Liver (tissue), 9 donors: ENCODE measurements around the gene PEX16. TPM values are rescaled to one million over a fixed set of nuclear protein-coding genes. Genes with fewer than 3 reads are reported as not detected.

Source experiments
- DNase-seq: peaks from one replicate; pipeline ENCODE4 v3.0.0-alpha.2; 2017; ENCODE audit warnings: low spot score
- H3K27ac ChIP-seq, 2 donors: one replicate each; pipeline ENCODE4 v1.7.0; 2013; ENCODE audit warnings: inconsistent platforms in 2 of 2, low read length in 2 of 2, control low read depth in 1 of 2, low read depth in 1 of 2, mild to moderate bottlenecking in 1 of 2
- H3K27me3 ChIP-seq, 4 donors: one replicate each; pipeline versions ENCODE4 v1.6.1 to v1.7.0; 2013; ENCODE audit warnings: low read length in 3 of 4, inconsistent platforms in 1 of 4, mild to moderate bottlenecking in 1 of 4, moderate library complexity in 1 of 4; ENCODE audit not compliant: control insufficient read depth in 4 of 4, insufficient read depth in 4 of 4
- H3K36me3 ChIP-seq, 4 donors: one replicate each; pipeline versions ENCODE4 v1.6.1 to v1.7.0; 2013; ENCODE audit warnings: low read length in 3 of 4, mild to moderate bottlenecking in 3 of 4, low read depth in 1 of 4, moderate library complexity in 1 of 4; ENCODE audit not compliant: control insufficient read depth in 4 of 4, insufficient read depth in 3 of 4
- H3K4me1 ChIP-seq, 4 donors: one replicate each; pipeline versions ENCODE4 v1.6.1 to v1.7.0; 2013; ENCODE audit warnings: low read length in 3 of 4, mild to moderate bottlenecking in 3 of 4, moderate library complexity in 1 of 4; ENCODE audit not compliant: control insufficient read depth in 4 of 4, insufficient read depth in 4 of 4
- H3K4me3 ChIP-seq, 3 donors: one replicate each; pipeline versions ENCODE4 v1.6.1 to v1.7.0; 2013; ENCODE audit warnings: low read length in 3 of 3, control low read depth in 1 of 3, low read depth in 1 of 3, mild to moderate bottlenecking in 1 of 3
- H3K9ac ChIP-seq, 2 donors: one replicate each; pipeline ENCODE4 v1.7.0; 2013; ENCODE audit warnings: low read length in 2 of 2, mild to moderate bottlenecking in 2 of 2, moderate library complexity in 2 of 2, control low read depth in 1 of 2, low read depth in 1 of 2
- H3K9me3 ChIP-seq, 4 donors: one replicate each; pipeline versions ENCODE4 v1.6.1 to v1.7.0; 2013; ENCODE audit warnings: low read length in 3 of 4; ENCODE audit not compliant: control insufficient read depth in 4 of 4
- EGR1 ChIP-seq, 2 donors: IDR thresholded peaks; 2 replicates each; pipeline ENCODE4 v1.6.1; 2016 to 2018; ENCODE audit warnings: antibody characterized with exemption in 2 of 2, low read depth in 2 of 2
- FOXA1 ChIP-seq: IDR thresholded peaks from 2 replicates; pipeline ENCODE4 v1.6.1; 2016; ENCODE audit warnings: antibody characterized with exemption
- FOXA2 ChIP-seq: IDR thresholded peaks from 2 replicates; pipeline ENCODE4 v1.6.1; 2016; ENCODE audit warnings: antibody characterized with exemption
- GABPA ChIP-seq, 2 donors: IDR thresholded peaks in 1 of 2; conservative IDR thresholded peaks in 1 of 2; 2 replicates each; pipeline ENCODE4 v1.6.1; 2016; ENCODE audit warnings: antibody characterized with exemption in 2 of 2, mild to moderate bottlenecking in 1 of 2, moderate library complexity in 1 of 2
- HNF4A ChIP-seq, 2 donors: conservative IDR thresholded peaks; 2 replicates each; pipeline ENCODE4 v1.6.1; 2016; ENCODE audit warnings: antibody characterized with exemption in 2 of 2, mild to moderate bottlenecking in 2 of 2
- HNF4G ChIP-seq: IDR thresholded peaks from 2 replicates; pipeline ENCODE4 v1.6.1; 2016; ENCODE audit warnings: antibody characterized with exemption
- JUND ChIP-seq, 2 donors: IDR thresholded peaks; 2 replicates each; pipeline ENCODE4 v1.6.1; 2016; ENCODE audit warnings: antibody characterized with exemption in 2 of 2
- NR2F2 ChIP-seq: IDR thresholded peaks from 2 replicates; pipeline ENCODE4 v1.6.1; 2016; ENCODE audit warnings: antibody characterized with exemption
- RAD21 ChIP-seq, 2 donors: IDR thresholded peaks; 2 replicates each; pipeline ENCODE4 v1.6.1; 2016; ENCODE audit warnings: antibody characterized with exemption in 2 of 2, mild to moderate bottlenecking in 2 of 2
- REST ChIP-seq: IDR thresholded peaks from 2 replicates; pipeline ENCODE4 v1.6.1; 2016; ENCODE audit warnings: antibody characterized with exemption, mild to moderate bottlenecking
- RXRA ChIP-seq, 2 donors: IDR thresholded peaks; 2 replicates each; pipeline ENCODE4 v1.6.1; 2017 to 2018; ENCODE audit warnings: antibody characterized with exemption in 2 of 2, mild to moderate bottlenecking in 1 of 2
- SP1 ChIP-seq: IDR thresholded peaks from 2 replicates; pipeline ENCODE4 v1.6.1; 2018; ENCODE audit warnings: antibody characterized with exemption, mild to moderate bottlenecking
- TAF1 ChIP-seq: conservative IDR thresholded peaks from 2 replicates; pipeline ENCODE4 v1.6.1; 2016; ENCODE audit warnings: antibody characterized with exemption, mild to moderate bottlenecking
- YY1 ChIP-seq: IDR thresholded peaks from 2 replicates; pipeline ENCODE4 v1.6.1; 2016; ENCODE audit warnings: antibody characterized with exemption, mild to moderate bottlenecking
- ZBTB33 ChIP-seq: IDR thresholded peaks from 2 replicates; pipeline ENCODE4 v1.6.1; 2016; ENCODE audit warnings: antibody characterized with exemption
- polyA plus RNA-seq, 2 donors: library from polyadenylated mRNA; stranded (reverse) in 1 of 2; unstranded in 1 of 2; fragments of 200-250 nt in 1 of 2; fragments of >200 nt in 1 of 2; fragmentation: Nextera tagmentation in 1 of 2; extraction: Ambion mirVana in 1 of 2; gene quantifications; one replicate each; pipeline versions ENCODE4 v1.2.1 to v1.2.3, GENCODE V29; 2013 to 2015
- total RNA-seq, 2 donors: library from RNA; depleted of rRNA; stranded (reverse); fragments of >200 nt; gene quantifications; one replicate each; pipeline ENCODE4 v1.2.3, GENCODE V29; 2014
- TF ChIP-seq, protein P1 (sequence below): IDR thresholded peaks from 2 replicates; pipeline ENCODE4 v1.6.1; 2016; ENCODE audit warnings: antibody characterized with exemption
- TF ChIP-seq, protein P2 (sequence below): fragments of 150-350 bp; IDR thresholded peaks from 2 replicates; pipeline ENCODE4 v1.5.1; 2017; ENCODE audit warnings: improper control_type of control experiment, low read depth, low read length; ENCODE audit not compliant: missing input control
- donor health status: healthy.
- donor health status: healthy.
- donor health status: healthy.
- donor health status: healthy.
- donor health status: healthy.

PEX16 gene
- total and polyA plus RNA-seq, 4 donors, result 18.8 to 41.2 (median 29.8) TPM

DNA sequence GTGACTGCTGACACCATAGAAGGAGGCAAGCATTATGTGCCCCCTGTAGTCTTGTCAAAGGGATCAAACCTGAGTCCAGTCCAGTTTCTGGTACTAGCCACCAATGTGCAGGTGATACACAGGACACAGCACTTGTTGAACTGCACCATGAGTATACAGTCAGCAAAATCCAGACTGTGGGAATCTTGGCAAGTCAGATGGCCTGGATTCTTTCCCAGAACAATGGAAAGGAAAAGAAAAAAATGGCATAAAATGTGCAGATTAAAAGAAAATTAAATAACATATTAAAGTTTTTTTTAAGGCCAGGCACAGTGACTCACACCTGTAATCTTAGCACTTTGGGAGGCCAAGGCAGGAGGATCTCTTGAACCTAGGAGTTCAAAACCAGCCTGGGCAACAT lies 53.6 kb downstream of the PEX16 start:
- TF ChIP-seq ZBTB33 (no peak), GABPA (IDR thresholded peaks at IDR 0.05 in 1 of 2, conservative IDR thresholded peaks at IDR 0.05 in 1 of 2) (no peak), TAF1 (no peak), JUND (IDR thresholded peaks at IDR 0.05) (no peak), HNF4A (conservative IDR thresholded peaks at IDR 0.05) (no peak), SP1 (no peak), FOXA1 (no peak), NR2F2 (no peak), EGR1 (IDR thresholded peaks at IDR 0.05; ENCODE audit: low read depth in 2 of 2) (no peak), FOXA2 (no peak), RXRA (IDR thresholded peaks at IDR 0.05) (no peak), REST (no peak), RAD21 (IDR thresholded peaks at IDR 0.05) (no peak), YY1 (no peak), HNF4G (no peak)
- TF ChIP-seq, protein P1, sequence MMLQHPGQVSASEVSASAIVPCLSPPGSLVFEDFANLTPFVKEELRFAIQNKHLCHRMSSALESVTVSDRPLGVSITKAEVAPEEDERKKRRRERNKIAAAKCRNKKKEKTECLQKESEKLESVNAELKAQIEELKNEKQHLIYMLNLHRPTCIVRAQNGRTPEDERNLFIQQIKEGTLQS, result no peak
- TF ChIP-seq, protein P2, sequence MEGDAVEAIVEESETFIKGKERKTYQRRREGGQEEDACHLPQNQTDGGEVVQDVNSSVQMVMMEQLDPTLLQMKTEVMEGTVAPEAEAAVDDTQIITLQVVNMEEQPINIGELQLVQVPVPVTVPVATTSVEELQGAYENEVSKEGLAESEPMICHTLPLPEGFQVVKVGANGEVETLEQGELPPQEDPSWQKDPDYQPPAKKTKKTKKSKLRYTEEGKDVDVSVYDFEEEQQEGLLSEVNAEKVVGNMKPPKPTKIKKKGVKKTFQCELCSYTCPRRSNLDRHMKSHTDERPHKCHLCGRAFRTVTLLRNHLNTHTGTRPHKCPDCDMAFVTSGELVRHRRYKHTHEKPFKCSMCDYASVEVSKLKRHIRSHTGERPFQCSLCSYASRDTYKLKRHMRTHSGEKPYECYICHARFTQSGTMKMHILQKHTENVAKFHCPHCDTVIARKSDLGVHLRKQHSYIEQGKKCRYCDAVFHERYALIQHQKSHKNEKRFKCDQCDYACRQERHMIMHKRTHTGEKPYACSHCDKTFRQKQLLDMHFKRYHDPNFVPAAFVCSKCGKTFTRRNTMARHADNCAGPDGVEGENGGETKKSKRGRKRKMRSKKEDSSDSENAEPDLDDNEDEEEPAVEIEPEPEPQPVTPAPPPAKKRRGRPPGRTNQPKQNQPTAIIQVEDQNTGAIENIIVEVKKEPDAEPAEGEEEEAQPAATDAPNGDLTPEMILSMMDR, result no peak
- H3K9ac ChIP-seq, result no peak overlapping the region

More for the DNA sequence above, 53.6 kb downstream of the PEX16 start:
- Histone ChIP-seq H3K27ac (no peak overlapping the region), H3K27me3 (no peaks in the 10 kb centered on the region), H3K4me1 (peaks cover 1 to 19% (median 14%) of the 10 kb centered on the region in 4 donors), H3K4me3 (no peak overlapping the region), H3K36me3 (peaks cover 10 to 87% (median 70%) of the 10 kb centered on the region in 4 donors), H3K9me3 (no peaks in the 10 kb centered on the region)
- DNase-seq, result no peak
